Esophagus muscularis mucosa (tissue), 4 donors: ENCODE data around the gene VPS13D. TPM values are rescaled to one million over a fixed set of nuclear protein-coding genes. Genes with fewer than 3 reads are reported as not detected.

Experiments used
- DNase-seq: peaks from one replicate; pipeline ENCODE4 v3.0.0-alpha.2; 2017; ENCODE audit errors: extremely low spot score
- H3K27ac ChIP-seq, 4 donors: fragments of 200-600 bp; sonication (generic); replicated peaks in 1 of 4; 1 replicate in 3 of 4; 2 replicates in 1 of 4; pipeline ENCODE4 v1.5.1; 2016 to 2019; ENCODE audit warnings: mild to moderate bottlenecking in 1 of 4
- H3K27me3 ChIP-seq, 4 donors: fragments of 200-600 bp; sonication (generic); one replicate each; pipeline versions ENCODE4 v1.5.1 to v1.6.0; 2016 to 2019
- H3K36me3 ChIP-seq, 4 donors: fragments of 200-600 bp; sonication (generic); one replicate each; pipeline ENCODE4 v1.5.1; 2016 to 2019
- H3K4me1 ChIP-seq, 4 donors: fragments of 200-600 bp; sonication (generic); one replicate each; pipeline ENCODE4 v1.5.1; 2016 to 2019
- H3K4me3 ChIP-seq, 4 donors: fragments of 200-600 bp; sonication (generic); 1 replicate in 2 of 4; 2 replicates in 2 of 4; pipeline ENCODE4 v1.5.1; 2016 to 2019; ENCODE audit warnings: mild to moderate bottlenecking in 4 of 4, moderate library complexity in 1 of 4
- H3K9me3 ChIP-seq, 4 donors: fragments of 200-600 bp; sonication (generic); 1 replicate in 3 of 4; 2 replicates in 1 of 4; pipeline ENCODE4 v1.5.1; 2016 to 2019
- CTCF ChIP-seq, 3 experiments: fragments of 200-600 bp in 2 of 3; fragments of 450-650 bp in 1 of 3; sonication (generic) in 2 of 3; IDR thresholded peaks; one replicate each; pipeline ENCODE4 v1.5.1; 2017 to 2019; ENCODE audit warnings: antibody characterized with exemption in 3 of 3, mild to moderate bottlenecking in 2 of 3, moderate library complexity in 1 of 3
- EP300 ChIP-seq: sonication (generic); formaldehyde crosslinking; IDR thresholded peaks from one replicate; pipeline ENCODE4 v1.6.1; 2017; ENCODE audit warnings: antibody characterized with exemption
- POLR2A ChIP-seq: fragments of 450-650 bp; IDR thresholded peaks from one replicate; pipeline ENCODE4 v1.6.1; 2017; ENCODE audit warnings: antibody characterized with exemption, moderate library complexity, mild to moderate bottlenecking, low read depth
- POLR2AphosphoS5 ChIP-seq, 2 donors: sonication (generic); formaldehyde crosslinking; IDR thresholded peaks; one replicate each; pipeline ENCODE4 v1.6.1; 2017; ENCODE audit warnings: antibody characterized with exemption in 2 of 2
- WGBS: methylation state at CpG from one replicate; pipeline ENCODE4 v1.1.5; 2018; 5-methylcytosine and 5-hydroxymethylcytosine counted together
- intact Hi-C: fragments of 100-400 bp; cut with DNase I; formaldehyde crosslinking; loops from one replicate; pipeline ENCODE4 v1.15.1; 2023
- total RNA-seq, 4 donors: library from RNA; depleted of rRNA; stranded (reverse); fragments of >200 nt; gene quantifications; one replicate each; pipeline versions ENCODE4 v1.1.0 to v1.2.1, GENCODE V29; 2016

The VPS13D gene
- total RNA-seq, 4 donors from 2014 or later: 67.8 to 93.3 (median 85.4) TPM

GRCh38 chr1:12475947-12476346 lies 246.1 kb downstream of the VPS13D start:
- no peak overlapping the region for H3K4me3 ChIP-seq
- no peak for DNase-seq
- intact Hi-C loops: no loop called here
- TF ChIP-seq POLR2AphosphoS5 (IDR thresholded peaks at IDR 0.05) (no peak), EP300 (no peak), POLR2A (no peak), CTCF (IDR thresholded peaks at IDR 0.05) (no peak)
- 69% methylated on average over 2 of the region's 2 CpGs for WGBS
- H3K36me3 ChIP-seq: no peaks in the 10 kb centered on the region
- peak overlapping the region; percentile 87 to 91 (median 88) for H3K27ac ChIP-seq
- no peaks in the 10 kb centered on the region for H3K9me3 ChIP-seq
- peaks cover 93 to 99% (median 96%) of the 10 kb centered on the region in 4 donors for H3K4me1 ChIP-seq
- no peaks in the 10 kb centered on the region for H3K27me3 ChIP-seq

- WGBS: 84% methylated on average over 5 of the region's 5 CpGs
- Histone ChIP-seq H3K4me1 (peaks cover 95 to 100% (median 100%) of the 10 kb centered on the region in 4 donors), H3K27me3 (no peaks in the 10 kb centered on the region), H3K4me3 (no peak overlapping the region), H3K9me3 (no peaks in the 10 kb centered on the region), H3K27ac (peak overlapping the region; percentile 87 to 91 (median 88)), H3K36me3 (no peaks in the 10 kb centered on the region)
- no peak for TF ChIP-seq POLR2AphosphoS5 (IDR thresholded peaks at IDR 0.05)
- TF ChIP-seq EP300: no peak
- TF ChIP-seq CTCF (IDR thresholded peaks at IDR 0.05): no peak
- TF ChIP-seq POLR2A: no peak
- intact Hi-C loops: no loop called here
- DNase-seq: no peak
Measured at GRCh38 chr1:12477314-12477713, 247.5 kb downstream of the VPS13D start.

GRCh38 chr1:12477936-12478611 lies 248.2 kb downstream of the VPS13D start:
- no peak for TF ChIP-seq POLR2A
- TF ChIP-seq POLR2AphosphoS5 (IDR thresholded peaks at IDR 0.05): peak; percentile 75 to 79
- no peak for TF ChIP-seq CTCF (IDR thresholded peaks at IDR 0.05)
- Histone ChIP-seq H3K4me1 (peaks cover 87 to 97% (median 94%) of the 10 kb centered on the region in 4 donors), H3K27ac (peak overlapping the region; percentile 87 to 91 (median 88)), H3K9me3 (no peaks in the 10 kb centered on the region), H3K27me3 (no peaks in the 10 kb centered on the region), H3K4me3 (no peak overlapping the region), H3K36me3 (no peaks in the 10 kb centered on the region)
- WGBS: 12% methylated on average over 18 of the region's 19 CpGs
- no peak for DNase-seq
- intact Hi-C loops: no loop called here

- TF ChIP-seq EP300: no peak
- TF ChIP-seq CTCF (IDR thresholded peaks at IDR 0.05): no peak
- no peak for TF ChIP-seq POLR2A
- TF ChIP-seq POLR2AphosphoS5 (IDR thresholded peaks at IDR 0.05): no peak
- H3K27ac ChIP-seq: peak overlapping the region; percentile 87 to 91 (median 88)
- H3K4me3 ChIP-seq: no peak overlapping the region
- intact Hi-C loops: no loop called here
- no peak for DNase-seq
- peaks cover 82 to 97% (median 92%) of the 10 kb centered on the region in 4 donors for H3K4me1 ChIP-seq
- H3K9me3 ChIP-seq: no peaks in the 10 kb centered on the region
- no peaks in the 10 kb centered on the region for H3K27me3 ChIP-seq
- H3K36me3 ChIP-seq: no peaks in the 10 kb centered on the region
- WGBS: 15% methylated on average over 11 of the region's 11 CpGs
Measured at GRCh38 chr1:12478612-12478985, 248.8 kb downstream of the VPS13D start.

- H3K9me3 ChIP-seq: no peaks in the 10 kb centered on the region
- WGBS: 78% methylated on average over 6 of the region's 6 CpGs
- H3K4me3 ChIP-seq: no peak overlapping the region
- H3K4me1 ChIP-seq: peaks cover 75 to 97% (median 92%) of the 10 kb centered on the region in 4 donors
- TF ChIP-seq POLR2AphosphoS5 (IDR thresholded peaks at IDR 0.05): peak in 1 of 2 donors; percentile 10
- no peak for TF ChIP-seq POLR2A
- H3K27me3 ChIP-seq: no peaks in the 10 kb centered on the region
- no peaks in the 10 kb centered on the region for H3K36me3 ChIP-seq
- intact Hi-C loops: no loop called here
- DNase-seq: no peak
- H3K27ac ChIP-seq: peak overlapping the region; percentile 87 to 91 (median 88)
Measured at GRCh38 chr1:12479311-12479710, 249.5 kb downstream of the VPS13D start.
